Suprapubic skin (tissue), 4 donors: ENCODE data around the gene NR3C2.

Source experiments
- CTCF ChIP-seq, 2 donors: fragments of 200-600 bp in 1 of 2; fragments of 450-650 bp in 1 of 2; sonication (generic) in 1 of 2; IDR thresholded peaks; one replicate each; pipeline ENCODE4 v1.5.1; 2016 to 2019; ENCODE audit warnings: antibody characterized with exemption in 2 of 2, mild to moderate bottlenecking in 1 of 2, moderate library complexity in 1 of 2
- POLR2A ChIP-seq, 2 donors: fragments of 450-650 bp; IDR thresholded peaks; one replicate each; pipeline ENCODE4 v1.6.1; 2017; ENCODE audit warnings: antibody characterized with exemption in 2 of 2, mild to moderate bottlenecking in 2 of 2, moderate library complexity in 2 of 2
- POLR2AphosphoS5 ChIP-seq, 3 donors: sonication (generic); formaldehyde crosslinking; IDR thresholded peaks; one replicate each; pipeline ENCODE4 v1.6.1; 2017; ENCODE audit warnings: antibody characterized with exemption in 3 of 3

- TF ChIP-seq POLR2A (IDR thresholded peaks at IDR 0.05), result no peak
- TF ChIP-seq CTCF (IDR thresholded peaks at IDR 0.05), result no peak
- TF ChIP-seq POLR2AphosphoS5 (IDR thresholded peaks at IDR 0.05), result no peak
Measured at GRCh38 chr4:148448141-148448540, 5.9 kb upstream of the NR3C2 start.
